ENCODE measurements around the gene PCDHGC4. TPM values are rescaled to one million over a fixed set of nuclear protein-coding genes. Genes with fewer than 3 reads are reported as not detected.

Gene PCDHGC4
- total RNA-seq, 1 donor from 2014 or later, result 2.4 TPM

- intact Hi-C loops (cut with DNase I), result no loop called here
- peak; percentile 74 for ATAC-seq
- DNase-seq (ENCODE audit: missing footprints), result peak; percentile 82
These were observed 24.2 kb downstream of the PCDHGC4 start for GRCh38 chr5:141508798-141509611.

GRCh38 chr5:141510160-141510559 is 25.3 kb downstream of the PCDHGC4 start:
- DNase-seq (ENCODE audit: missing footprints) (no peak), ATAC-seq (no peak)
- intact Hi-C loops (cut with DNase I), result no loop called here

GRCh38 chr5:141510850-141511601 is 26.2 kb downstream of the PCDHGC4 start:
- DNase-seq (ENCODE audit: missing footprints) (no peak), ATAC-seq (no peak)
- intact Hi-C loops (cut with DNase I), result no loop called here

GRCh38 chr5:141511771-141512325 is 27.0 kb downstream of the PCDHGC4 start:
- intact Hi-C loops (cut with DNase I), result no loop called here
- DNase-seq (ENCODE audit: missing footprints) (no peak), ATAC-seq (no peak)

- ATAC-seq (no peak), DNase-seq (ENCODE audit: missing footprints) (peak; percentile 91)
- intact Hi-C loops (cut with DNase I), result no loop called here
These were observed 27.6 kb downstream of the PCDHGC4 start for GRCh38 chr5:141512390-141512910.

GRCh38 chr5:141512911-141513626 is 28.2 kb downstream of the PCDHGC4 start:
- DNase-seq (ENCODE audit: missing footprints), result peak; percentile 79
- ATAC-seq, result peak; percentile 24
- intact Hi-C loops (cut with DNase I), result no loop called here

- DNase-seq (ENCODE audit: missing footprints) (peak; percentile 88), ATAC-seq (peak; percentile 65)
- intact Hi-C loops (cut with DNase I), result no loop called here
These were observed 28.9 kb downstream of the PCDHGC4 start for GRCh38 chr5:141513627-141514329.

- intact Hi-C loops (cut with DNase I), result no loop called here
- DNase-seq (ENCODE audit: missing footprints) (no peak), ATAC-seq (peak; percentile 15)
These were observed 29.7 kb downstream of the PCDHGC4 start for GRCh38 chr5:141514330-141515133.

GRCh38 chr5:141515141-141515540 is 30.3 kb downstream of the PCDHGC4 start:
- intact Hi-C loops (cut with DNase I), result no loop called here
- DNase-seq (ENCODE audit: missing footprints), result no peak
- no peak for ATAC-seq

GRCh38 chr5:141515946-141516671 is 31.3 kb downstream of the PCDHGC4 start:
- intact Hi-C loops (cut with DNase I), result no loop called here
- ATAC-seq, result no peak

GRCh38 chr5:141516672-141517025 is 31.8 kb downstream of the PCDHGC4 start:
- intact Hi-C loops (cut with DNase I), result no loop called here
- ATAC-seq, result no peak
- no peak for DNase-seq (ENCODE audit: missing footprints)

More at GRCh38 chr5:141515946-141516671, 31.3 kb downstream of the PCDHGC4 start:
- no peak for DNase-seq (ENCODE audit: missing footprints)

- DNase-seq (ENCODE audit: missing footprints) (no peak), ATAC-seq (no peak)
- intact Hi-C loops (cut with DNase I), result no loop called here
These were observed 32.5 kb downstream of the PCDHGC4 start for GRCh38 chr5:141517312-141517711.

GRCh38 chr5:141517880-141518617 is 33.2 kb downstream of the PCDHGC4 start:
- no peak for ATAC-seq

GRCh38 chr5:141518618-141519015 is 33.8 kb downstream of the PCDHGC4 start:
- intact Hi-C loops (cut with DNase I), result no loop called here
- no peak for ATAC-seq
- no peak for DNase-seq (ENCODE audit: missing footprints)

More at GRCh38 chr5:141517880-141518617, 33.2 kb downstream of the PCDHGC4 start:
- intact Hi-C loops (cut with DNase I), result no loop called here
- no peak for DNase-seq (ENCODE audit: missing footprints)

- intact Hi-C loops (cut with DNase I), result no loop called here
- no peak for ATAC-seq
These were observed 35.1 kb downstream of the PCDHGC4 start for GRCh38 chr5:141519605-141520565.

More at GRCh38 chr5:141519605-141520565, 35.1 kb downstream of the PCDHGC4 start:
- no peak for DNase-seq (ENCODE audit: missing footprints)

All from Right ventricle myocardium inferior (tissue), 1 donor.